OCI-LY7 (cell line): ENCODE results near the gene MPPED2. TPM values are rescaled to one million over a fixed set of nuclear protein-coding genes. Genes with fewer than 3 reads are reported as not detected.

Experiments
- BruUV-seq: library from RNA; stranded (reverse); fragments of 400-500 nt; replicated peaks from 2 replicates; lab custom pipeline; 2021; lab: Mats Ljungman, UMichigan
- CTCF ChIA-PET: fragments of 300-600 bp; sonication (Branson Sonifier 250); formaldehyde crosslinking; loops from one replicate; lab custom pipeline; 2022; ENCODE audit warnings: antibody characterized with exemption; ENCODE audit not compliant: unreplicated experiment; lab: Charles Lee
- POLR2A ChIA-PET: fragments of 300-600 bp; sonication (Branson Sonifier 250); formaldehyde crosslinking; loops from one replicate; lab custom pipeline; 2022; ENCODE audit warnings: antibody characterized with exemption; lab: Charles Lee
- DNase-seq: peaks from one replicate; pipeline ENCODE4 v3.0.0-alpha.2; 2015; ENCODE audit warnings: low spot score
- H2AFZ ChIP-seq: fragments of 200-600 bp; sonication (generic), shearing (Covaris generic); 2 replicates; pipeline ENCODE4 v1.6.1; 2014; ENCODE audit warnings: mild to moderate bottlenecking, antibody characterized with exemption, low read length, moderate library complexity
- H3K27ac ChIP-seq: fragments of 200-600 bp; sonication (generic); 2 replicates; pipeline ENCODE4 v1.5.1; 2014; ENCODE audit warnings: mixed run types, low read depth, mild to moderate bottlenecking, moderate library complexity, low read length, inconsistent platforms; ENCODE audit not compliant: poor library complexity, severe bottlenecking
- H3K36me3 ChIP-seq: fragments of 200-600 bp; sonication (generic); 2 replicates; pipeline ENCODE4 v1.6.1; 2014; ENCODE audit warnings: mild to moderate bottlenecking, antibody characterized with exemption, low read length, moderate library complexity, mixed read lengths; ENCODE audit not compliant: insufficient read depth
- H3K4me1 ChIP-seq: fragments of 200-600 bp; sonication (generic); 2 replicates; pipeline ENCODE4 v1.5.1; 2014; ENCODE audit warnings: mild to moderate bottlenecking, low read length; ENCODE audit not compliant: insufficient read depth, poor library complexity, severe bottlenecking
- H3K4me2 ChIP-seq: fragments of 200-600 bp; sonication (generic); 2 replicates; pipeline ENCODE4 v1.6.1; 2014; ENCODE audit warnings: mild to moderate bottlenecking, low read length
- H3K4me3 ChIP-seq: fragments of 200-600 bp; sonication (generic); 2 replicates; pipeline ENCODE4 v1.5.1; 2014; ENCODE audit warnings: mild to moderate bottlenecking, low read depth, low read length; ENCODE audit not compliant: poor library complexity, severe bottlenecking
- H3K79me2 ChIP-seq: fragments of 200-600 bp; sonication (generic); 2 replicates; pipeline ENCODE4 v1.6.1; 2016; ENCODE audit warnings: low read depth, mild to moderate bottlenecking, low read length, moderate library complexity, mixed read lengths; ENCODE audit not compliant: insufficient read depth
- H3K9me2 ChIP-seq: fragments of 200-600 bp; sonication (generic); 2 replicates; pipeline ENCODE4 v1.6.1; 2016; ENCODE audit warnings: mild to moderate bottlenecking, low read length, mixed read lengths; ENCODE audit not compliant: insufficient read depth
- H3K9me3 ChIP-seq: fragments of 200-600 bp; sonication (generic); 2 replicates; pipeline ENCODE4 v1.6.1; 2014; ENCODE audit warnings: mild to moderate bottlenecking, mixed run types, low read length, mixed read lengths
- H4K20me1 ChIP-seq: fragments of 200-600 bp; sonication (generic); 2 replicates; pipeline ENCODE4 v1.6.1; 2014; ENCODE audit warnings: mild to moderate bottlenecking, antibody characterized with exemption, low read length, moderate library complexity, mixed read lengths; ENCODE audit not compliant: insufficient read depth
- CTCF ChIP-seq: fragments of 200-600 bp; sonication (generic); conservative IDR thresholded peaks from 2 replicates; pipeline ENCODE4 v1.5.1; 2014; ENCODE audit warnings: mild to moderate bottlenecking, antibody characterized with exemption, low read length, moderate library complexity, mixed read lengths
- EZH2phosphoT487 ChIP-seq: fragments of 200-600 bp; sonication (generic); IDR thresholded peaks from 2 replicates; pipeline ENCODE4 v1.6.1; 2018; ENCODE audit warnings: low read depth, borderline replicate concordance, mild to moderate bottlenecking, mixed run types, antibody characterized with exemption, low read length, moderate library complexity, mixed read lengths
- intact Hi-C: fragments of 100-400 bp; cut with micrococcal nuclease; formaldehyde crosslinking; loops from one replicate; pipeline ENCODE4 v1.10.0; 2022; ENCODE audit not compliant: unreplicated experiment
- total RNA-seq, 2 experiments: library from RNA; depleted of rRNA in 1 of 2; stranded (reverse); fragments of >200 nt in 1 of 2; shearing (Covaris generic) in 1 of 2; gene quantifications; 2 replicates each; pipeline ENCODE4 v1.2.3, GENCODE V29; 2014 to 2022

The MPPED2 gene
- total RNA-seq, 2 experiments from 2014 or later = not detected

GRCh38 chr11:30451626-30452025, 134.5 kb downstream of the MPPED2 start:
- ChIA-PET CTCF (no interaction called here), POLR2A (no interaction called here)
- intact Hi-C loops = loop anchor here (1.0 kb wide), 1 partner anchor 14 kb away; no protein-coding TSS in a partner anchor
- Histone ChIP-seq H4K20me1 (no peaks in the 10 kb centered on the region), H3K4me2 (no peak overlapping the region), H3K4me1 (no peaks in the 10 kb centered on the region), H3K27ac (no peak overlapping the region), H3K4me3 (no peak overlapping the region), H3K36me3 (no peaks in the 10 kb centered on the region), H3K9me3 (no peaks in the 10 kb centered on the region), H3K79me2 (no peaks in the 10 kb centered on the region), H2AFZ (no peak overlapping the region), H3K9me2 (no peaks in the 10 kb centered on the region)
- TF ChIP-seq EZH2phosphoT487 (no peak), CTCF (no peak)
- DNase-seq = no peak
- no TSS peak for BruUV-seq

DNA sequence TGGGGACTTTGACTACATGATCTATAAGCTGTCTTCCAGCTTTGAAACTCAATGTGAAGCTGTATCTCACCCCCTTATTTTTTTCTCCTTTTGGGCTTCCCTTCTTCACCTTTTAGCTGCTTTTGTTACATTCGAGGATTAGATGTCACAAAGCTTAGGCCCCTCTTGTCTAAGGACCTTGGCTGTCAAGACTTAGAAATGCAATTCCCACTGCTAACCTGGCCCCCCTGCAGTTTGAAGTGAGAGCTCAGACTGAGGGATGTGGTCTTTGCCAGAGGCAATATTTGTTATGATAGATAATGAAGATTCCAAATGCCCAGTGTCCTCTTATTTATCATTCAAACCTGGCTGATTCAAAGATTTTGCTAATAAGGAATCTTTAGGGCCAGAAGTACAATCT, 135.0 kb downstream of the MPPED2 start:
- no peak overlapping the region for H3K4me3 ChIP-seq
- no peaks in the 10 kb centered on the region for H3K4me1 ChIP-seq
- TF ChIP-seq EZH2phosphoT487 (no peak), CTCF (no peak)
- H3K9me3 ChIP-seq = no peaks in the 10 kb centered on the region
- H3K4me2 ChIP-seq = no peak overlapping the region
- no peaks in the 10 kb centered on the region for H3K9me2 ChIP-seq
- H3K36me3 ChIP-seq = no peaks in the 10 kb centered on the region
- DNase-seq = no peak
- BruUV-seq = no TSS peak
- ChIA-PET POLR2A (no interaction called here), CTCF (no interaction called here)
- H4K20me1 ChIP-seq = no peaks in the 10 kb centered on the region
- no peak overlapping the region for H3K27ac ChIP-seq
- no peaks in the 10 kb centered on the region for H3K79me2 ChIP-seq
- intact Hi-C loops = no loop called here
- no peak overlapping the region for H2AFZ ChIP-seq

GRCh38 chr11:30447058-30447640, 139.0 kb downstream of the MPPED2 start:
- no peaks in the 10 kb centered on the region for H3K4me1 ChIP-seq
- H2AFZ ChIP-seq = no peak overlapping the region
- BruUV-seq = no TSS peak
- no peaks in the 10 kb centered on the region for H3K9me3 ChIP-seq
- no peak overlapping the region for H3K4me2 ChIP-seq
- DNase-seq = no peak
- ChIA-PET POLR2A (interaction anchor here (0.7 kb wide), 1 partner anchor 11 kb away, joined by 3 read pairs; no protein-coding TSS in a partner anchor), CTCF (no interaction called here)
- TF ChIP-seq EZH2phosphoT487 = no peak
- no peak for TF ChIP-seq CTCF
- no peak overlapping the region for H3K4me3 ChIP-seq
- H3K36me3 ChIP-seq = no peaks in the 10 kb centered on the region
- H4K20me1 ChIP-seq = no peaks in the 10 kb centered on the region
- intact Hi-C loops = no loop called here
- H3K79me2 ChIP-seq = no peaks in the 10 kb centered on the region
- H3K27ac ChIP-seq = no peak overlapping the region
- no peaks in the 10 kb centered on the region for H3K9me2 ChIP-seq
